DMS79 (cell line): ENCODE data around the gene CDCA3.

Experiments used
- DNase-seq: peaks from one replicate; lab custom pipeline; 2025; lab: John Stamatoyannopoulos, UW

The CDCA3 gene

DNA sequence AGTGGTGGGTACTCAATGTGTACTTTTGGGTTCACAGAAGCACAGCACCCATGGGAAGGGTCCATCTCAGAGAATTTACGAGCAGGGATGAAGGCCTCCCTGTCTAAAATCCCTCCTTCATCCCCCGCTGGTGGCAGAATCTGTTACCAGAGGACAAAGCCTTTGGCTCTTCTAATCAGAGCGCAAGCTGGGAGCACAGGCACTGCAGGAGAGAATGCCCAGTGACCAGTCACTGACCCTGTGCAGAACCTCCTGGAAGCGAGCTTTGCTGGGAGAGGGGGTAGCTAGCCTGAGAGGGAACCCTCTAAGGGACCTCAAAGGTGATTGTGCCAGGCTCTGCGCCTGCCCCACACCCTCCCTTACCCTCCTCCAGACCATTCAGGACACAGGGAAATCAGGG lies 30.9 kb downstream of the CDCA3 start:
- DNase-seq, result no peak

DNA sequence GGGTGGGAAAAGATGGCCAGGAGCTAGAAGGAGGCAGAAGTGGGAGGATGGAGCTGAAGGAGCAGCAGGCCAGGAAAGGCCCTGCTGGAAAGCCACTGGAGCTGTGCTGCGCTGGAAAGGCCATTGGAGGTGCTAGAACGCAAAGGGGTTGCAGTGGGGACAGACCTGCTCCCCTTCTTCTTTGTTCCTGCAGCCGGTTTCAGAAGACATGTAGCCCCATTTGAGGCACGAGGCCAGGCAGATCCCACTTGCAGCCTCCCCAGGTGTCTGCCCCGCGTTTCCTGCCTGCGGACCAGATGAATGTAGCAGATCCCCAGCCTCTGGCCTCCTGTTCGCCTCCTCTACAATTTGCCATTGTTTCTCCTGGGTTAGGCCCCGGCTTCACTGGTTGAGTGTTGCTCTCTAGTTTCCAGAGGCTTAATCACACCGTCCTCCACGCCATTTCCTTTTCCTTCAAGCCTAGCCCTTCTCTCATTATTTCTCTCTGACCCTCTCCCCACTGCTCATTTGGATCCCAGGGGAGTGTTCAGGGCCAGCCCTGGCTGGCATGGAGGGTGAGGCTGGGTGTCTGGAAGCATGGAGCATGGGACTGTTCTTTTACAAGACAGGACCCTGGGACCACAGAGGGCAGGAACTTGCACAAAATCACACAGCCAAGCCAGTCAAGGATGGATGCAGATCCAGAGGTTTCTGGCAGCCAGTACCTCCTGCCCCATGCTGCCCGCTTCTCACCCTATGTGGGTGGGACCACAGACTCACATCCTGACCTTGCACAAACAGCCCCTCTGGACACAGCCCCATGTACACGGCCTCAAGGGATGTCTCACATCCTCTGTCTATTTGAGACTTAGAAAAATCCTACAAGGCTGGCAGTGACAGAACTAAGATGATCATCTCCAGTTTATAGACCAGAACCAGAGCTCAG lies 31.7 kb downstream of the CDCA3 start:
- DNase-seq, result no peak

DNA sequence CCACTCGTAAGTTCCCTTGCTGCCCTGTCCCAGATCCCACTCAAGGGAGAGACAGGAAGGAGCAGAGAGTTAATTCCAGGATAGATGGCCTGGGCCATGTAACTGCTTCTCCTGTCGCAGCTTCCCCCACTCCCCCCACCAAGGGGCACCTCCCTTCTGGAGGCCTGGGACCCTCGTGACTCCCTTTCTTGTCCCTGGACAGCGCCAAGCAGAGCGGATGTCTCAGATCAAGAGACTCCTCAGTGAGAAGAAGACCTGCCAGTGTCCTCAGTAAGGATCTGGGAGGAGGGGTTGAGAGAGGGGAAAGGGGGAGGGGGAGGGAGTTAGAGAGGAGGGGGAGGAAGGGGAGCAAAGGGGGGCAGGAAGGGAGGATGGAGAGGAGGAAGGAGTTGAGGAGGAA lies 32.4 kb downstream of the CDCA3 start:
- DNase-seq, result no peak

DNA sequence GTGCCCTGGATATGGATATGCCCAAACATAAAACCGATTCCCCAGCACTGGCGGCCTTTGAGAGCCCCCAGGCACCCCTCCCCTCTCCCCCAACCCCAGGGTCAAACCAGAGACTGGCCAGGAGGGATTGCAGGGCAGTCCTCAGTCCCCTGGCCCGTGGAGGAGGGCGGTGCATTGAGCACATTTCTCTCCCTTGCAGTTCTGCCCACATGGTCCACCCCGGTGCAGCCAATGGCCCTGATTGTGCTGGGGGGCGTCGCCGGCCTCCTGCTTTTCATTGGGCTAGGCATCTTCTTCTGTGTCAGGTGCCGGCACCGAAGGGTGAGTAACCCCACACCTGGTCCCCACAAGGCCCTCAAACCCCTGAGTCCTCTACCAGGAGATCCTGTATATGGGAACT lies 32.9 kb downstream of the CDCA3 start:
- DNase-seq, result no peak

DNA sequence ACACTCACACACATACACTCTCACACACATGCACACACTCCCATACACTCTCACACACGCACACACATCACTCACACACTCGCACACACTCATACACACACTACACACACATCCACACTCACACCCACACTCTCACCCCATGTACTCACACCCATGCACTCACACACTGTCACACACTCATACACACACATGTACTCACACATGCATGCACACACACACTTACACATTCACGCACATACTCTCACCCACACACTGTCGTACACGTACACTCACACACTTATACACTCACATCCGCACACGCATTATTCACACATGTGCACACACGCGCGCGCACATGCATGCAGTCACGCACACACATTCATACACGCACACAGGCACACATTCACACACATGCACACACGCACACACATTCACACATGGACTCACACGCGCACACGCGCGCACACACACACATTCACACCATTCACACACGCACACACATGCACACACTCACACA lies 33.4 kb downstream of the CDCA3 start:
- DNase-seq, result no peak

DNA sequence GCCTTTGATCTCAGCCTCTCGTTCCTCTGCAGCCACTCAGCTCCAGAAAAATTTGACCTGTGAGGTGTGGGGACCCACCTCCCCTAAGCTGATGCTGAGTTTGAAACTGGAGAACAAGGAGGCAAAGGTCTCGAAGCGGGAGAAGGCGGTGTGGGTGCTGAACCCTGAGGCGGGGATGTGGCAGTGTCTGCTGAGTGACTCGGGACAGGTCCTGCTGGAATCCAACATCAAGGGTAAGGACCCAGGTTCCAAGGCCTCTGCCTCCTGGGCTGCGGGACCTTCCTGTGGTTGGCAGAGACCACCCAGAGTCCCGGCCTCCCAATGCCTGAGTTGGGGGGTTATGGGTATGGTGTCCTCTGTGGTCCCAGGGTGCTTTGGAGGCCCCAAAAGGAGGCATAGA lies 34.0 kb downstream of the CDCA3 start:
- no peak for DNase-seq

DNA sequence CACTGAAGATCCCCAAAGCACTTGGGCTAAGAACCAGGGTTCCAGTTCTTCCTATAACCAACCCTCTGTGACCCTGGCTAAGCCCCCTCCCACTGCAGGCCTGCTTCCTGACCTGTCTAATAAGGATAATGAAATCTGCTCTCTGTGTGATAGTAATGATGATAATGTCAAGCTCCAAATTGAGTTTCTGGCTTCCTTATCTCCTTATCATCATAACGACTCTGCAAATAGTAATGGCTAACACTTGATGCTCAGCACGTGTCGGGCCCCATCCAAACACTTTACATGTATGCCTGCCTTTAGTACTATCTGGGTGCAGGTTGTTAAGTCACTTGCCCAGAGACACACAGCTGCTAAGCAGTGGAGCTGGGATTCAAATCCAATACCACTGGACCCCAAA lies 34.5 kb downstream of the CDCA3 start:
- no peak for DNase-seq

DNA sequence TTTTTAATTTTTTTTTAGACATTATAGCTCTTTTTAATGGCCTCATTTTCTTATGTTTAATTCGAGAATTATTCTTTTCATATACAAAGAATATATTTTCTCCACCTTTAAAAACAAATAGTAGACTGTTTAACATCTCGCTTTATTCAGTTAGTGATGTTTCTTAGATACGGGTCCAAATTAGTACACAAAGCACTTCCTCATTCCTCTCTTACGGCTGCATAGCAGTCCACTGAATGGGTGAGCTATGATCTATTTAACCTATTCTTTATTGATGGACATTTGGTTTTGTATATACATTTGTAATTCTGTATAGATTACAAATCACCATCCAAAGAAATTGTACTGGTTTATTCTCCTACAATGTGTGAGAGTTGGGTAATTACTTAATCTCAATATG lies 37.7 kb downstream of the CDCA3 start:
- DNase-seq, result no peak

DNA sequence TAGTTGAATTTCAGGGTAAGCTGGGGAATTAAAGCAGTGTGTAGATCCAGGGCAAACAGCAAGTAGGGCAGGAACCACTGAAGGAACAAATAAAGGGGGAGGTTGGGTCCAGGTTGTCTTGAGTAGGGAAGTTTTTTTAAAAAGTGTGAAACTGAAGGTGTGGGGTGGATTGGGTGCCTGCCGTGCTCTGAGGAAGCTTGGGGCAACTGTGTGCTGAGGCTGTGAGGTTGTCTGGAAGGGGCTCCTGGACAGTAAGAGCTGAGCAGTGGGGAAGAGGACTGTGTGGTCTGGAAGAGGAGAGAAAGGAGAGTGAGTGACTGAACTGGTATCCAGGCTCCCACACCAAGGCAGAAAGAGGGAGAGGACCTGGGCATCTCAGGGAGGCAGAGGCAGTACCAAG lies 40.3 kb downstream of the CDCA3 start:
- no peak for DNase-seq

DNA sequence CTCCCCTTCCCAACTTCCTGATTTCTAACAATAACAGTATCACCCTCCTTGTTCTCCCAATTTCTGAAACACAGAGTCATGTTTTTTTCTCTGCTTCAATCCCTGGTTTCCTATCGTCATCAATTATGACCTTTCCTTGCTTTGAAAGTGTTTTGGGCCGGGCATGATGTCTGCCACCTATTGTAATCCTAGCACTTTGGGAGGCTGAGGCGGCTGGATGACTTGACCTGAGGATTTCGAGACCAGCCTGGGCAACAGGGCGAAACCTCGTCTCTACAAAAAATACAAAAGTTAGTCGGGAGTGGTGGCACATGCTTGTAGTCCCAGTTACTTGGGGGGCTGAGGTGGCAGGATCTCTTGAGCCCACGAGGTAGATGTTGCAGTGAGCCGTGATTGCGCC lies 42.0 kb downstream of the CDCA3 start:
- no peak for DNase-seq

DNA sequence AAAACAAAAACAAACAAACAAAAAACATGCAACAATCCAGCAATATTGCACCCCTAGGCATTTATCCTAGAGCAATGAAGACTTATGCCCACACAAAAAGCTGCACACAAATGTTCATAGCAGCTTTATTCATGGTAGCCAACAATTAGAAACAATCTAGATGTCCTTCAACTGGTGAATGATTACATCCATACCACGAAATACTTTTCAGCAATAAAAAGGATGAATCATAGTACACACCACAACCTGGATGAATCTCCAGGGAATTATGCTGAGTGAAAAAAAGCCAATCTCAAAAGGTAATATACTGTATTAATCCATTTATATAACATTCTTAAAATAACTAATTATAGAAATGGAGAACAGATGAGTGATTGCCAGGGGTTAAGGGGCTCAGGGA lies 43.9 kb downstream of the CDCA3 start:
- DNase-seq, result no peak

DNA sequence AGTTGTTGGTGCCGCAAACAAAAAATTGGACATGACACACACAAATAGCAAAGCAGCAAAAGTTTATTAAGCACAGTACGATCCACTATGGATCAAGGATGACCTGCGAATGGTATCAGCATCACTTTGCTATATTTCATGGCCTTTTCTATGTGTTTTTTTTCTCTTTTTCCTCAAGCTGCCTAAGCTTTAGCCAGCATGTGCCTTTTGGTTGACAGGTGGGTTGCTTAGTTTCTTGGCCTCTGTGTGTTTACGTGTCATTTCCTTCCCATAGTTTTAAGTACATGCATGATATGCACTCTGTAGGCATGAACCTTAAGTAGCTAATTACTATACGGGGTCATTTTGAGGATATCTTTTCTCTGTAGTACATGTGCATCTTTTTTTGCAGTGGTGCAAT lies 51.9 kb downstream of the CDCA3 start:
- no peak for DNase-seq
